ENCODE measurements around the gene TENT5A. TPM values are rescaled to one million over a fixed set of nuclear protein-coding genes. Genes with fewer than 3 reads are reported as not detected.

Gene TENT5A
- total RNA-seq, 4 donors from 2014 or later: 3.9 to 9.9 (median 7.4) TPM

DNA sequence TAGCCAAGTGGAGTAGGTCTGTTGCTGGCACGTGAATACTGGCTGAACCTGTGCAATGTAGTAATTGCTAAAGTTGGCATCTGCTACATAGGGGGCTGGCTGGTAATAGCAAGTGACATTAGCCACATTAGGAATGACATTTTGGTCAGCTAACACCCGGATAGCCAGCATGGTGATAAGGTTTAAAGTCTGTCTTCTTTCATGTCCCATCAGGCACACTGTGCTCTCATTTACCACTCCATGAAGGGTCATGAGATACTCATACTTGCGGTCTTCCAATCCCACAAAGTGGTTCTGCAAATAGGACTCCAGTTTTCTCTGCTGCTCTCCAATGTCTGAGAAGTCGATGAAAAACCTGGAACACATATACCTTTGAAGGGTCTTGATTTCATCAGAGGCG is 2.8 kb downstream of the TENT5A start:
- Histone ChIP-seq H3K4me3 (peak overlapping the region in 3 of 4 donors; percentile 82 to 97 (median 96)), H3K27ac (no peak overlapping the region), H3K27me3 (no peaks in the 10 kb centered on the region), H3K9me3 (no peaks in the 10 kb centered on the region), H3K4me1 (peaks cover 0 to 60% (median 0%) of the 10 kb centered on the region in 3 donors), H3K36me3 (peaks cover 0 to 5% (median 0%) of the 10 kb centered on the region in 3 donors)
- TF ChIP-seq, protein P1, sequence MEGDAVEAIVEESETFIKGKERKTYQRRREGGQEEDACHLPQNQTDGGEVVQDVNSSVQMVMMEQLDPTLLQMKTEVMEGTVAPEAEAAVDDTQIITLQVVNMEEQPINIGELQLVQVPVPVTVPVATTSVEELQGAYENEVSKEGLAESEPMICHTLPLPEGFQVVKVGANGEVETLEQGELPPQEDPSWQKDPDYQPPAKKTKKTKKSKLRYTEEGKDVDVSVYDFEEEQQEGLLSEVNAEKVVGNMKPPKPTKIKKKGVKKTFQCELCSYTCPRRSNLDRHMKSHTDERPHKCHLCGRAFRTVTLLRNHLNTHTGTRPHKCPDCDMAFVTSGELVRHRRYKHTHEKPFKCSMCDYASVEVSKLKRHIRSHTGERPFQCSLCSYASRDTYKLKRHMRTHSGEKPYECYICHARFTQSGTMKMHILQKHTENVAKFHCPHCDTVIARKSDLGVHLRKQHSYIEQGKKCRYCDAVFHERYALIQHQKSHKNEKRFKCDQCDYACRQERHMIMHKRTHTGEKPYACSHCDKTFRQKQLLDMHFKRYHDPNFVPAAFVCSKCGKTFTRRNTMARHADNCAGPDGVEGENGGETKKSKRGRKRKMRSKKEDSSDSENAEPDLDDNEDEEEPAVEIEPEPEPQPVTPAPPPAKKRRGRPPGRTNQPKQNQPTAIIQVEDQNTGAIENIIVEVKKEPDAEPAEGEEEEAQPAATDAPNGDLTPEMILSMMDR (IDR thresholded peaks at IDR 0.05): no peak
- no peak for TF ChIP-seq POLR2A (IDR thresholded peaks at IDR 0.05)
- WGBS, 2 donors: 37 to 55% methylated on average over 3 to 4 of the region's 5 CpGs
- intact Hi-C loops (cut with DNase I): no loop called here
- no peak for DNase-seq

DNA sequence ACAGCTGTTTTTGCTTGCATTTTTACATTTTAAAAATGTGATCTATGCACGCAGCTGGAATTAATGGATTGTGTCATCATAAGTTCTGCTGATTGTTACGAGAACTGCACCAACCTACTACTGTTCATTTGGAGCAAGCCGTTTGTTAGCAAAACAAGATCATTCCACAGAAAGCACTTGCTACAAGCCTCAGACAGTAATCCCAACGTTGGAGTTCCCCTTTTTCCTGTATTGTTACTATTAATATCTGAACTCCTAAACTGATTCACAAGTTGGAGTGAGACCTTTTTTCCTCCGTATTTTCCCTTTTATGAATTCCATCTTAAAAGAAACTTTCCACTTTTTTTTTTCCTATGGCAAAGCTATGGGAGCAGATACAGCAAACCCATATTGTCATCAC is 3.5 kb downstream of the TENT5A start:
- WGBS, 2 donors: 17 to 28% methylated on average over 5 of the region's 5 CpGs
- Histone ChIP-seq H3K4me3 (peak overlapping the region in 3 of 4 donors; percentile 5 to 97 (median 82)), H3K27me3 (no peaks in the 10 kb centered on the region), H3K4me1 (peaks cover 0 to 56% (median 0%) of the 10 kb centered on the region in 3 donors), H3K27ac (no peak overlapping the region), H3K9me3 (no peaks in the 10 kb centered on the region), H3K36me3 (peaks cover 0 to 5% (median 0%) of the 10 kb centered on the region in 3 donors)
- no peak for DNase-seq
- TF ChIP-seq, protein P1 (IDR thresholded peaks at IDR 0.05): no peak
- no peak for TF ChIP-seq POLR2A (IDR thresholded peaks at IDR 0.05)
- intact Hi-C loops (cut with DNase I): no loop called here

DNA sequence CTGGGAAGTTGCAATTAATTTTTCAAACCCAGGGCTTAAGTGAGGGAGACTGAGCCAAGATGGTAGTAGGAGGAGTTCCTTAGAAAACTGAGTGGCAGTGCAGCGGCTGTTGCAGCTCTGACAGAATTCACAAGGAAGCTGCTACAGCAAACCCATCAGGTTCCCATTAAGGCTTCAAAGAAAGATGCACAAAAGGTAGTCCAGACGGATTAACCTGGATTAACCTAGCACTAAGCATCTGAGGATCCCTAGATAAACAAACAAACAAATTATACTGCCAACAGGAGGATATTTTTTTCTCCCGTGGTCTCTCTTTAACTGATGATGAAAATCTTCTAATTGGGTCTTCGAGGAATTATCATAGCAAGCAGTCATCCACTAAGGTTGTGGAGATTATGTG is 5.2 kb downstream of the TENT5A start:
- no peak for TF ChIP-seq POLR2A (IDR thresholded peaks at IDR 0.05)
- TF ChIP-seq, protein P1 (IDR thresholded peaks at IDR 0.05): no peak
- no peaks in the 10 kb centered on the region for H3K9me3 ChIP-seq
- 77 to 79% methylated on average over 4 of the region's 4 CpGs for whole genome bisulfite sequencing, 2 donors
- no peaks in the 10 kb centered on the region for H3K27me3 ChIP-seq
- H3K4me3 ChIP-seq: no peak overlapping the region
- peaks cover 0 to 5% (median 0%) of the 10 kb centered on the region in 3 donors for H3K36me3 ChIP-seq
- intact Hi-C loops (cut with DNase I): no loop called here
- DNase-seq: no peak
- peaks cover 0 to 51% (median 0%) of the 10 kb centered on the region in 3 donors for H3K4me1 ChIP-seq
- no peak overlapping the region for H3K27ac ChIP-seq

DNA sequence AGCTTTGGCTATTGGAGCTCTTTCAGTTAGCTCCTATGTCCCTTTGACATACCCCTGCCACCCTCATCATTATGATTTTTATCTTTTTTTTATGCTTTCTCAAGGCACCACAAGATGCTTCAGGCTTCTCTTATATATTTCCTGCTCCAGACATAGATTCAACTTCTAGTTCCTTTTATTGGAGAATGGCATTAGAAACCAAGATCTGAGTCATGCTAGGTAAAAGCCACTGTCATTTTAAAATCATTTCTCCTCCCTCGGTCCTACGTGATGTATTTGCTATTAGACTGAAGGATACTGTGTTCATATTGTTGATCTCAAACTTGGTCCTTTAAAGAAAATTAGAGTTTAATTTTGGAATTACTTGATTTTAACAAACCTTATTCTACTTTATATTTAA is 8.3 kb downstream of the TENT5A start:
- 40 to 74% methylated on average over 2 of the region's 2 CpGs for WGBS, 2 donors
- no peaks in the 10 kb centered on the region for H3K9me3 ChIP-seq
- TF ChIP-seq, protein P1 (IDR thresholded peaks at IDR 0.05): no peak
- no peak for TF ChIP-seq POLR2A (IDR thresholded peaks at IDR 0.05)
- H3K4me3 ChIP-seq: no peak overlapping the region
- no peak for DNase-seq
- intact Hi-C loops (cut with DNase I): no loop called here
- H3K36me3 ChIP-seq: peaks cover 0 to 5% (median 0%) of the 10 kb centered on the region in 3 donors
- peaks cover 0 to 25% (median 0%) of the 10 kb centered on the region in 3 donors for H3K4me1 ChIP-seq
- H3K27ac ChIP-seq: no peak overlapping the region
- no peaks in the 10 kb centered on the region for H3K27me3 ChIP-seq

DNA sequence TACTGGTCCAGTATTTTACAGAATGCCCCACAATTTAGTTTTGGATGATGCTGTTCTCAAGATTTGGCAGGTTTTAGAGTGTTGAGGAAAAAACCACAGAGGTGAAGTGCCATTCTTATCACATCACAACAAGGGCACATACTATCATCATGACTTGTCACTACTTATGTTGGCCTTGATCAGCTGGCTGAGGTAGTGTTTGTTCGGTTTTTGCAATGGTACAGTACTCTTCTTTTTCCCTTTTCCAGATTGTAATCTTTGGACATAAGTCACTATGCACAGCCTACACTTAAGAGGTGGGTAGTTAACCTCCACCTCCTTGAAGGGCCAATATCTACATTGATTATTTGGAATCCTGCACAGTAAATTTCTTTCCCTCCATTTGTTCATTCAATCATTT is 8.8 kb downstream of the TENT5A start:
- Histone ChIP-seq H3K36me3 (peaks cover 0 to 5% (median 0%) of the 10 kb centered on the region in 3 donors), H3K27ac (no peak overlapping the region), H3K4me1 (peaks cover 0 to 20% (median 0%) of the 10 kb centered on the region in 3 donors), H3K9me3 (no peaks in the 10 kb centered on the region), H3K27me3 (no peaks in the 10 kb centered on the region), H3K4me3 (no peak overlapping the region)
- intact Hi-C loops (cut with DNase I): no loop called here
- TF ChIP-seq POLR2A (IDR thresholded peaks at IDR 0.05): no peak
- TF ChIP-seq, protein P1 (IDR thresholded peaks at IDR 0.05): no peak
- WGBS, 2 donors: 80 to 86% methylated on average over 1 of the region's 1 CpG
- DNase-seq: no peak

Measured in esophagus squamous epithelium (tissue), 5 donors.